ENCODE measurements around the gene ANKMY1. TPM values are rescaled to one million over a fixed set of nuclear protein-coding genes. Genes with fewer than 3 reads are reported as not detected.

ANKMY1 gene
- total RNA-seq, 1 experiment from 2014 or later = 85.7 TPM

DNA sequence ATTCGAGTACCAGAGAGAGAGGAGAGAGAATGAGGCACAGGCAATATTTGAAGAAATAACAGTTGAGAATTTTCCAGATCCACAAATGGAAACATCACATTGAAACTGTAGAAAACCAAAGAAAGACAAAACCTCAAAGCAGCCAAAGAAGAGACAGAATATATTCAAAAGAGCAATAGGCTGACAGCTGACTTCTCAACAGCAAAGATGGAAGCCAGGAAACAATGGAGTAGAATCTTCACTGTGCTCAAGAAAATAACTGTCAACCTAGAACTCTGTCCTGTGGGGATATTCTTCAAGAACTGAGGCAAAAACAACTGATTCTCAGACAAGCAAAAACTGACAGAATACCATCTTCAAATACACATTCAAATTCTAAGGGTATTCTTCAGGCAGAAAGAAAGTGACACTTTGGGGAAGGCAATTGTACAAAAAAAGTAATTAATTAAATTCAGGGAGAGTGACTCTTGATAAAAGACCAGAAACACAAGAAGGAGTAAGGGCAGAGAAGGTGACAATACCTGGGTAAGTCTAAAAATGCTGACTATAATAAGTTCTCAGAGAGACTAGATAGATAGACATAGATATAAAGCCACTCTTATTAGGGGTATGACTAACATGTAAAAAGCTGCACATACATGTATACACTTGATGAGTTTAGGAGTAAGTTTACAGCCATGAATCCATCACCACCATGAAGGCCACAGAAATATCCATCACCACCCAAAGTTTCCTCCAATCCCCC, 25.6 kb downstream of the ANKMY1 start:
- Histone ChIP-seq H3K27ac (no peak overlapping the region), H3K27me3 (ENCODE audit: insufficient read depth, low read depth) (no peaks in the 10 kb centered on the region), H3K4me1 (replicated peaks; ENCODE audit: insufficient read depth) (no peaks in the 10 kb centered on the region), H3F3A (ENCODE audit: insufficient read depth, low read depth) (peaks cover 5% of the 10 kb centered on the region; the same call in 1 of the 2 replicates), H3K4me2 (no peak overlapping the region), H3K4me3 (peak overlapping the region; percentile 10; the same call in 1 of the 2 replicates), H3K9me2 (ENCODE audit: insufficient read depth) (no peaks in the 10 kb centered on the region), H3K9me3 (ENCODE audit: insufficient read depth, low read depth) (peaks cover 21% of the 10 kb centered on the region; the same call in 1 of the 2 replicates), H2AFZ (no peak overlapping the region), H3K36me3 (ENCODE audit: low read depth) (peaks cover 29% of the 10 kb centered on the region), H4K20me1 (ENCODE audit: insufficient read depth) (peaks cover 8% of the 10 kb centered on the region), H3K79me2 (ENCODE audit: low read depth) (peaks cover 24% of the 10 kb centered on the region; the same call in 1 of the 2 replicates)
- intact Hi-C loops (cut with micrococcal nuclease; ENCODE audit: unreplicated experiment) = no loop called here
- no peak for TF ChIP-seq EZH2 (IDR thresholded peaks at IDR 0.05; ENCODE audit: low read depth)
- TF ChIP-seq, protein P1, sequence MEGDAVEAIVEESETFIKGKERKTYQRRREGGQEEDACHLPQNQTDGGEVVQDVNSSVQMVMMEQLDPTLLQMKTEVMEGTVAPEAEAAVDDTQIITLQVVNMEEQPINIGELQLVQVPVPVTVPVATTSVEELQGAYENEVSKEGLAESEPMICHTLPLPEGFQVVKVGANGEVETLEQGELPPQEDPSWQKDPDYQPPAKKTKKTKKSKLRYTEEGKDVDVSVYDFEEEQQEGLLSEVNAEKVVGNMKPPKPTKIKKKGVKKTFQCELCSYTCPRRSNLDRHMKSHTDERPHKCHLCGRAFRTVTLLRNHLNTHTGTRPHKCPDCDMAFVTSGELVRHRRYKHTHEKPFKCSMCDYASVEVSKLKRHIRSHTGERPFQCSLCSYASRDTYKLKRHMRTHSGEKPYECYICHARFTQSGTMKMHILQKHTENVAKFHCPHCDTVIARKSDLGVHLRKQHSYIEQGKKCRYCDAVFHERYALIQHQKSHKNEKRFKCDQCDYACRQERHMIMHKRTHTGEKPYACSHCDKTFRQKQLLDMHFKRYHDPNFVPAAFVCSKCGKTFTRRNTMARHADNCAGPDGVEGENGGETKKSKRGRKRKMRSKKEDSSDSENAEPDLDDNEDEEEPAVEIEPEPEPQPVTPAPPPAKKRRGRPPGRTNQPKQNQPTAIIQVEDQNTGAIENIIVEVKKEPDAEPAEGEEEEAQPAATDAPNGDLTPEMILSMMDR (conservative IDR thresholded peaks at IDR 0.05) = no peak
- no TSS peak for BruUV-seq (replicated peaks)
- DNase-seq = no peak
- ChIA-PET POLR2A (ENCODE audit: unreplicated experiment) (interaction anchor here (0.7 kb wide), 1 partner anchor 262 kb away, joined by 3 read pairs; no protein-coding TSS in a partner anchor), CTCF (no interaction called here)

DNA sequence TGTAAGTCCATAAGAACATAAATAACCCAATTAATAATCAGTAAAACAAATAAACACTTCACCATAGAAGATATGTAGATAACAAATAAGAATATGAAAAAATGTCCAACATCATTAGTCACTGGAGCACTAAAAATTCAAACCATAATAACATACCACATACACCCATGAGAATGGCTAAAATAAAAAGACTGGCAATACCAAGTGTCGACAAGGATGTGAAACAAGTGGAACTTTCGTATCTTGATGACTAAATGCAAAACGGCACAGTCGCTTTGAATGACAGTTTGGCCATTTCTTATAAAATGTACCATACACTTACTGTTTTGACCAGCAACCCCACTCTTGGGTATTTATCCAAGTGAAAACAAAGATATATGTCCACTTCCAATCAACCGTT, 26.8 kb downstream of the ANKMY1 start:
- no peak overlapping the region for H2AFZ ChIP-seq
- H3K4me1 ChIP-seq (replicated peaks; ENCODE audit: insufficient read depth) = no peaks in the 10 kb centered on the region
- peaks cover 20% of the 10 kb centered on the region; the same call in 1 of the 2 replicates for H3K79me2 ChIP-seq (ENCODE audit: low read depth)
- intact Hi-C loops (cut with micrococcal nuclease; ENCODE audit: unreplicated experiment) = no loop called here
- CTCF ChIA-PET = no interaction called here
- H3F3A ChIP-seq (ENCODE audit: insufficient read depth, low read depth) = peaks cover 5% of the 10 kb centered on the region; the same call in 1 of the 2 replicates
- H3K9me2 ChIP-seq (ENCODE audit: insufficient read depth) = no peaks in the 10 kb centered on the region
- H3K4me2 ChIP-seq = no peak overlapping the region
- TF ChIP-seq, protein P1 (conservative IDR thresholded peaks at IDR 0.05) = no peak
- no peak for TF ChIP-seq EZH2 (IDR thresholded peaks at IDR 0.05; ENCODE audit: low read depth)
- POLR2A ChIA-PET (ENCODE audit: unreplicated experiment) = no interaction called here
- 0 out of 2 replicates have a peak, but pooled peaks cover 4% of the 10 kb centered on the region for H4K20me1 ChIP-seq (ENCODE audit: insufficient read depth)
- no peak overlapping the region for H3K27ac ChIP-seq
- peaks cover 32% of the 10 kb centered on the region for H3K36me3 ChIP-seq (ENCODE audit: low read depth)
- H3K4me3 ChIP-seq = no peak overlapping the region
- no peaks in the 10 kb centered on the region for H3K27me3 ChIP-seq (ENCODE audit: insufficient read depth, low read depth)
- peaks cover 21% of the 10 kb centered on the region; the same call in 1 of the 2 replicates for H3K9me3 ChIP-seq (ENCODE audit: insufficient read depth, low read depth)
- no peak for DNase-seq
- no TSS peak for BruUV-seq (replicated peaks)

DNA sequence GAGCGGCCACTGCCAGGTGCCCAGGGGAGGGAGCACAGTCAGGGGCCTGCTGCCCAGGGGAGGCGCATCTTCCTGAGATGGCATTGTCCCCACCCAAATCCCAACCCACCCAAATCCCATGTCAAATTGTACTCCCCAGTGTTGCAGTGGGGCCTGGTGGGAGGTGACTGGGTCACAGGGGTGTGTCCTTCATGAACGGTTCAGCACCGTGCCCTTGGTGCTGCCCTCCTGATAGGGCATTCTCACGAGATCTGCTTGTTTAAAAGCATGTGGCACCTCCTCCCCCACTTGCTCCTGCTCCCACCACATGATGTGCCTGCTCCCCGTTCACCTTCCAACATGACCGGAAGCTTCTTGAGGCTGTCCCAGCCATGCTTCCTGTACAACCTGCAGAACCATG, 27.6 kb downstream of the ANKMY1 start:
- H3K79me2 ChIP-seq (ENCODE audit: low read depth) = peaks cover 20% of the 10 kb centered on the region; the same call in 1 of the 2 replicates
- no peaks in the 10 kb centered on the region for H3K9me2 ChIP-seq (ENCODE audit: insufficient read depth)
- H3K4me2 ChIP-seq = no peak overlapping the region
- 0 out of 2 replicates have a peak, but pooled peaks cover 4% of the 10 kb centered on the region for H4K20me1 ChIP-seq (ENCODE audit: insufficient read depth)
- POLR2A ChIA-PET (ENCODE audit: unreplicated experiment) = no interaction called here
- no peaks in the 10 kb centered on the region for H3K4me1 ChIP-seq (replicated peaks; ENCODE audit: insufficient read depth)
- H3F3A ChIP-seq (ENCODE audit: insufficient read depth, low read depth) = peaks cover 5% of the 10 kb centered on the region; the same call in 1 of the 2 replicates
- H3K27me3 ChIP-seq (ENCODE audit: insufficient read depth, low read depth) = no peaks in the 10 kb centered on the region
- H3K36me3 ChIP-seq (ENCODE audit: low read depth) = peaks cover 35% of the 10 kb centered on the region
- no peak for TF ChIP-seq EZH2 (IDR thresholded peaks at IDR 0.05; ENCODE audit: low read depth)
- TF ChIP-seq, protein P1 (conservative IDR thresholded peaks at IDR 0.05) = no peak
- CTCF ChIA-PET = no interaction called here
- no peak overlapping the region for H3K4me3 ChIP-seq
- H3K9me3 ChIP-seq (ENCODE audit: insufficient read depth, low read depth) = peaks cover 21% of the 10 kb centered on the region; the same call in 1 of the 2 replicates
- H2AFZ ChIP-seq = no peak overlapping the region
- no TSS peak for BruUV-seq (replicated peaks)
- DNase-seq = no peak
- intact Hi-C loops (cut with micrococcal nuclease; ENCODE audit: unreplicated experiment) = no loop called here
- no peak overlapping the region for H3K27ac ChIP-seq
